HL-60 (cell line): ENCODE measurements around the gene DUSP2.

ENCODE experiments used
- DNase-seq, 2 experiments: peaks; one replicate each; pipeline ENCODE4 v3.0.0-alpha.2; 2010 to 2020; ENCODE audit warnings: low read depth in 1 of 2, low spot score in 1 of 2
- H3K27ac ChIP-seq: fragments of 250-450 bp; sonication (Bioruptor Pico); replicated peaks from 2 replicates; pipeline ENCODE4 v1.5.1; 2020; ENCODE audit warnings: mild to moderate bottlenecking, moderate library complexity
- H3K27me3 ChIP-seq: fragments of 250-450 bp; sonication (Bioruptor Pico); 2 replicates; pipeline ENCODE4 v1.5.1; 2021; ENCODE audit warnings: mild to moderate bottlenecking, moderate library complexity; ENCODE audit not compliant: insufficient read depth, poor library complexity, severe bottlenecking
- H3K4me3 ChIP-seq: replicated peaks from 2 replicates; pipeline ENCODE4 v1.5.1; 2011; ENCODE audit warnings: mild to moderate bottlenecking, control low read depth, low read length; ENCODE audit not compliant: insufficient read depth
- GABPA ChIP-seq: IDR thresholded peaks from 2 replicates; pipeline ENCODE4 v1.6.1; 2012; ENCODE audit warnings: low read depth
- POLR2AphosphoS5 ChIP-seq: IDR thresholded peaks from 2 replicates; pipeline ENCODE4 v1.6.1; 2012; ENCODE audit warnings: low read depth
- SPI1 ChIP-seq: IDR thresholded peaks from 2 replicates; pipeline ENCODE4 v1.6.1; 2012; ENCODE audit warnings: low read depth, mild to moderate bottlenecking, borderline replicate concordance
- TF ChIP-seq, protein P1 (sequence below): IDR thresholded peaks from one replicate; pipeline ENCODE4 v1.5.1; 2011; ENCODE audit warnings: low read length, control low read depth, inconsistent platforms; ENCODE audit not compliant: insufficient read depth
- TF ChIP-seq, protein P2 (sequence below): IDR thresholded peaks from 2 replicates; pipeline ENCODE4 v1.6.1; 2012; ENCODE audit warnings: low read depth; ENCODE audit not compliant: insufficient replicate concordance

The DUSP2 gene

DNA sequence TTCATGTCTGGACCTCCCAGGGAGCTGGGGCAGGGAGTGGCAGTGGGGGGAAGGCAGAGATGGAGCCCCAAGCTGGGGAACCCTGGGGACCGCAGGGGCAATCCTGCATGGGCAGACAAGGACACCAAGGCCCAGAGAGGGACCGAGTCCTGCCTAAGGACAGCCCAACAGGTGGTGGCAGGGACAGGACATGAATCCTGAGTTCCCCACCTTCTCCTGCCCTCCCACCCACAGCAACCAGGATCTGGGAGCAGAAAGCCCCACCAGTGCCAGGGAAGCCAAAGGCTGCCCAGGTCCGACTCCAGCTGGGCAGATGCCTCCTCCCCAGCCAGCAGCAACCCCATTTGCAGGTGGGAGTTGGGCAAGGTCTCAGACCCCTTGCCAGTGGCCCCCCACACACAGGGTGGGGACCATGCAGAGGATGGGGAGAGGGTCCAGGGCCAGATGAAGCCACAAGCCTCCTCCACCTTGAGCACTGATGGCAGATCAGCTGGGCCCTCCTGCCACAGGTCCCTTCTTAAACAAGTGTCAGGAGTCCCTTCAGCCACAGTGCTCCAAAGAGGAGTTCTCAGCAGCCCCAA is 35.2 kb downstream of the DUSP2 start:
- no peak overlapping the region for H3K27ac ChIP-seq
- TF ChIP-seq, protein P1, sequence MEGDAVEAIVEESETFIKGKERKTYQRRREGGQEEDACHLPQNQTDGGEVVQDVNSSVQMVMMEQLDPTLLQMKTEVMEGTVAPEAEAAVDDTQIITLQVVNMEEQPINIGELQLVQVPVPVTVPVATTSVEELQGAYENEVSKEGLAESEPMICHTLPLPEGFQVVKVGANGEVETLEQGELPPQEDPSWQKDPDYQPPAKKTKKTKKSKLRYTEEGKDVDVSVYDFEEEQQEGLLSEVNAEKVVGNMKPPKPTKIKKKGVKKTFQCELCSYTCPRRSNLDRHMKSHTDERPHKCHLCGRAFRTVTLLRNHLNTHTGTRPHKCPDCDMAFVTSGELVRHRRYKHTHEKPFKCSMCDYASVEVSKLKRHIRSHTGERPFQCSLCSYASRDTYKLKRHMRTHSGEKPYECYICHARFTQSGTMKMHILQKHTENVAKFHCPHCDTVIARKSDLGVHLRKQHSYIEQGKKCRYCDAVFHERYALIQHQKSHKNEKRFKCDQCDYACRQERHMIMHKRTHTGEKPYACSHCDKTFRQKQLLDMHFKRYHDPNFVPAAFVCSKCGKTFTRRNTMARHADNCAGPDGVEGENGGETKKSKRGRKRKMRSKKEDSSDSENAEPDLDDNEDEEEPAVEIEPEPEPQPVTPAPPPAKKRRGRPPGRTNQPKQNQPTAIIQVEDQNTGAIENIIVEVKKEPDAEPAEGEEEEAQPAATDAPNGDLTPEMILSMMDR = no peak
- TF ChIP-seq, protein P2, sequence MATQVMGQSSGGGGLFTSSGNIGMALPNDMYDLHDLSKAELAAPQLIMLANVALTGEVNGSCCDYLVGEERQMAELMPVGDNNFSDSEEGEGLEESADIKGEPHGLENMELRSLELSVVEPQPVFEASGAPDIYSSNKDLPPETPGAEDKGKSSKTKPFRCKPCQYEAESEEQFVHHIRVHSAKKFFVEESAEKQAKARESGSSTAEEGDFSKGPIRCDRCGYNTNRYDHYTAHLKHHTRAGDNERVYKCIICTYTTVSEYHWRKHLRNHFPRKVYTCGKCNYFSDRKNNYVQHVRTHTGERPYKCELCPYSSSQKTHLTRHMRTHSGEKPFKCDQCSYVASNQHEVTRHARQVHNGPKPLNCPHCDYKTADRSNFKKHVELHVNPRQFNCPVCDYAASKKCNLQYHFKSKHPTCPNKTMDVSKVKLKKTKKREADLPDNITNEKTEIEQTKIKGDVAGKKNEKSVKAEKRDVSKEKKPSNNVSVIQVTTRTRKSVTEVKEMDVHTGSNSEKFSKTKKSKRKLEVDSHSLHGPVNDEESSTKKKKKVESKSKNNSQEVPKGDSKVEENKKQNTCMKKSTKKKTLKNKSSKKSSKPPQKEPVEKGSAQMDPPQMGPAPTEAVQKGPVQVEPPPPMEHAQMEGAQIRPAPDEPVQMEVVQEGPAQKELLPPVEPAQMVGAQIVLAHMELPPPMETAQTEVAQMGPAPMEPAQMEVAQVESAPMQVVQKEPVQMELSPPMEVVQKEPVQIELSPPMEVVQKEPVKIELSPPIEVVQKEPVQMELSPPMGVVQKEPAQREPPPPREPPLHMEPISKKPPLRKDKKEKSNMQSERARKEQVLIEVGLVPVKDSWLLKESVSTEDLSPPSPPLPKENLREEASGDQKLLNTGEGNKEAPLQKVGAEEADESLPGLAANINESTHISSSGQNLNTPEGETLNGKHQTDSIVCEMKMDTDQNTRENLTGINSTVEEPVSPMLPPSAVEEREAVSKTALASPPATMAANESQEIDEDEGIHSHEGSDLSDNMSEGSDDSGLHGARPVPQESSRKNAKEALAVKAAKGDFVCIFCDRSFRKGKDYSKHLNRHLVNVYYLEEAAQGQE = no peak
- TF ChIP-seq POLR2AphosphoS5 = no peak
- TF ChIP-seq SPI1 = no peak
- TF ChIP-seq GABPA = no peak
- H3K4me3 ChIP-seq = no peak overlapping the region
- no peak for DNase-seq
- H3K27me3 ChIP-seq = no peaks in the 10 kb centered on the region

DNA sequence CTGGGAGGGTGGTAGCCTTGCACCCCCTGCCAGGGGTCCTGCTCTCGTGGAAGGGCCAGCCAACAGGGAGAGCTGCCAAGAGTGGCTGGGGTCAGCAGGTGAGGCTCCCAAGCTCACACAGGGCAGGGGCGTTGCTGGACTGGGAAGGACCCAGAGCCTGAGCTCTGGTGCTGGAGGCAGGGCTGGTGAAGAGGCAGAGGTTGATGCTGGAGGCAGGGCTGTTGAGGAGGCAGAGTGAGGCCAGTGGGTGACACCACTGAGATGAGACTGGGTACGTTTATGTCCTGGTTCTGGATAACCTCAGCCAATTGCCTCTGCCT is 35.9 kb downstream of the DUSP2 start:
- no peak overlapping the region for H3K27ac ChIP-seq
- H3K4me3 ChIP-seq = no peak overlapping the region
- no peaks in the 10 kb centered on the region for H3K27me3 ChIP-seq
- DNase-seq = no peak
- TF ChIP-seq, protein P1 = no peak
- TF ChIP-seq, protein P2 = no peak
- no peak for TF ChIP-seq SPI1
- no peak for TF ChIP-seq GABPA
- TF ChIP-seq POLR2AphosphoS5 = no peak

DNA sequence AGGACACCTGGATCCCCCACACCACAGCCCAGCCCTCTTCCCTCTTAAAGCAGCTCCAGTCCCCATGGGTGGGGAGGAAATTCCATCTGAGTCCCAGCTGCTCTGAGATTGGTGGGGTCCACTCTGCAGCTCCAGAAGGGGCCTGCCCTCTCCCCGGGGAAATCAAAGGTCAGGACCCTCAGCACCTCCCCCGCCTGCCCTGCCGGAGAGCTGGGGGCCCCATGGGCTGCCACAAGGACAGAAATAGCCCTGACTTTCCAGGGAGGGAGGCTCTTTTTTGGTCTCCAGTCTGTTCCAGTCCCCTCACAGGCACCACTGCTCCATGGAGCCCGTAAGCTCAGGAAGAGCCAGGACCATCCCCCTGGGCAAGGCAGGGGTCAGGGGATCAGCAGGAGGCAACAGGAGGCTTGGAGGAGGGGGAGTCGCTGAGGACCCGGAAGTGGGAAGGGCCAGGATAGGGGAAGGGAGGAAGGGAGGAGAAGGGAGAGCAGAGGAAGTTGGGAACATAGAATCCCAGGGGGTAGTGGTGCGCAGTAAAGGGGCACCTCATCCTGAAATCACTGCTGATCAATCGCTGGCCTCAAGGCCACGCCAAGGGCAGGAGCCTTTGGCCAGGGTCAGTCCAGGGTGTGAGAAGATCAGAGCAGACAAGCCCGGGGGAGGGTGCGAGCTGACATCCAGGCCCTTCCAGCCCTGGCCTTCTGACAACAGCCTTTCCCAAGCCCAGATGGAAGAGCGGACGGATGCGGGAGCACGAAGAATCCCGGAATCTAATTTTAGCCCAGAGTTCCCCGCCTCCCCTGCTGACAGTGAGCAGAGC is 36.5 kb downstream of the DUSP2 start:
- no peak for DNase-seq
- TF ChIP-seq, protein P2 = no peak
- TF ChIP-seq GABPA (no peak), POLR2AphosphoS5 (no peak), SPI1 (no peak)
- TF ChIP-seq, protein P1 = no peak
- Histone ChIP-seq H3K27me3 (no peaks in the 10 kb centered on the region), H3K4me3 (no peak overlapping the region), H3K27ac (no peak overlapping the region)
